Stimulated activated CD8-positive, alpha-beta memory T cell treated with anti-CD3 and anti-CD28 coated beads, Interleukin-2, amount 100 ng/mL, for 48 hours (primary cell): ENCODE results near the gene GALNT10.

Experiments
- DNase-seq, 2 donors: peaks; one replicate each; pipeline ENCODE4 v3.0.0-alpha.2; 2020; ENCODE audit warnings: low read depth in 2 of 2

Gene GALNT10

DNA sequence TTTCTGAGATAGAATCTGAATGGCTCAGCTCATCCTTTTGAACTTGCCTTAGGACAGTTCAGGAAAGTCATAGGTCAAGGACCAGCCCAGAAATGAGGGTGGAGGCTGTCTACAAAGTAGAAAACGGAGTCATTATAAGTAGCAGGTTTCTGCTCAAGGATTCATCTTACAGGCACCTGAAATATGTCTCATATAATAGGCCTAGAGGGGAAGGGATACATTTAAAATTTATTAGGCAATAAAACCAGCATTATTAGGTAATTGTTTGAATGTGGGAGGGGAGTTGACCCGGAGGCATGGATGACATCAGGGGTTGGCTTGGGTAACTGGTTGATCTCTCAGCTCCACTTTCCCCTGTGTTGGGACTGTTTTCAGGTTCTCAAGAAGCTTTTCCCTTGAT lies 11.9 kb upstream of the GALNT10 start:
- DNase-seq, result no peak

DNA sequence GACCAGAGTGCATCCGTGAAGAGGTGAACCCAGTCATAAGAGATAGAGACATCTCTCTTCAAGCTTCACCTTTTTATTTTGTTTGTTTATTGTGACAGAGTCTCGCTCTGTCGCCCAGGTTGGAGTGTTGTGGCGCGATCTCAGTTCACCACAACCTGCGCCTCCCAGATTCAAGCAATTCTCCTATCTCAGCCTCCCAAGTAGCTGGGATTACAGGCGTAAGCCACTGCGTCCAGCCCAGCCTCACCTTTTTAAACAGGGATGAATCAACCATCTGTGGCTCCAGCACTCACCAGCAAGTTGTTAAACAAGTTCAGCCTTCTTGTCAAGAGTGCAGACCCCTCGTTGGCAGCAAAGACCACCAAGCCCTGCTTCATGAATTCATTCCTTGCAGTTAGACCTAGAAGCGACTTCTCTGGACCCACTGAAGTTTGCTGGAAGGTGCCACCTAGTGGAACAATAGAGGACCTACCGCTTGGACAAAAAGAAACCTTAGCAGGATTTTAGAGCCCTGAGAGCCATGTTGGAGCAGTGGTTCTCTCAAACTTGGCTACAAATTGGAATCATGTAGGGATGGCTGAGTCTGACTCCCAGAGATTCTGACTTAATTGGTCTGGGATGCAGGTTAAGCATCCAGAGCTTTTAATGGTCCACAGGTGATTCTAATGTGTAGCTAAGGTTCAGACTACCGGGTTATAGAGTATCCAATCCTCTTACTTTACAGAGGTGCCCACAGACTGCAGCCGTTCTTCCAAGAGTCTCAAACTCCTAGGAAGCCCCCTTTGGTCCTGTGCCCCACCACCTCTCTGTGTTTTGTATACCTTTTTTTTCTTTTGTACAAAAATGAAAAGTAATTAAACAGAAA lies 10.5 kb upstream of the GALNT10 start:
- DNase-seq, result no peak

DNA sequence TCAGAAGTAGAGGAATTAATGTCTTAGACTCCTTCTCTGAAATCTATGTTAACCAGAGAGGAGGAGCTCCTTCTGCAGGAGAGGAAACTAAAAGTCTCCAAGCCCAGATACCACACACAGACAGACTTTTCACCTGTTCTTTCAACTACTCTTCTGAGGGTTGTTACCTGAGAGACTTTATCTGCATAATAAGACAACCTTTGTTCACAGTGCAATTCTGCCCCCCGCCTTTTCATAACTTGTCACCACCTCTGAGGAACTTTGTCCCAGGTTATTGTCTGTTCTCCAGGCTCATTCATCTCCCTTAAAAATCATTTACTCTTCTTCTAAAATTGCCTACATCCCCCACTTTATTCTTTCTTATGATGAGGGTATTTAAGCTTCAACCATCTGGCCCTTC lies 9.4 kb upstream of the GALNT10 start:
- DNase-seq, result no peak

DNA sequence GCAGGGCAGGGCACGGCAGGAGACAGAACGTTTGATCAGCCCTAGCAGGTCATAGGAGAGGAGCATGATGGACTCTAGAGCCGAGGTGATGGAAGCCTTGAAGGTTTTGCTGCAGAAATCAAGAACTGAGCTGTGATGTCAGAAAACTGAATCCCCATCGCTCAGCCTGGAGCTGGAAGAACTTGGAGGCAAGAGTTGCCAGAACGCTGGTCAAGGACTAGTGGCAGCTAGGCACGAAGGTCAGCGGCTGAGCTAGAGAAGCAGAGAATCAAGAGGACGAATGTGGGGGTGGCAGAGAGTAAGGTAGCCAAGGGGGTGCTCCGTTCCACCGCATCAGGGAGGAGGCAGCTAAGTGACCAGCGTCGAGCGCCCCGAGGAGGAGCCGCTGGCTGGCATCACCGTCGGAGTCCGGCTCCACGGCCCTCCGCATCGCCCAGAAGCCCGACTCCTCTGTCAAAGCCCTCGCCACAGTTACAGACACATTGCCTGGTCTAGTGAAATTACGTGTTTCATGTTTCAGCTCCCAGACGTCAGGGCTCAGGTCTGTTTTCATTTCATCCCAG lies 1.2 kb upstream of the GALNT10 start:
- DNase-seq, result no peak

DNA sequence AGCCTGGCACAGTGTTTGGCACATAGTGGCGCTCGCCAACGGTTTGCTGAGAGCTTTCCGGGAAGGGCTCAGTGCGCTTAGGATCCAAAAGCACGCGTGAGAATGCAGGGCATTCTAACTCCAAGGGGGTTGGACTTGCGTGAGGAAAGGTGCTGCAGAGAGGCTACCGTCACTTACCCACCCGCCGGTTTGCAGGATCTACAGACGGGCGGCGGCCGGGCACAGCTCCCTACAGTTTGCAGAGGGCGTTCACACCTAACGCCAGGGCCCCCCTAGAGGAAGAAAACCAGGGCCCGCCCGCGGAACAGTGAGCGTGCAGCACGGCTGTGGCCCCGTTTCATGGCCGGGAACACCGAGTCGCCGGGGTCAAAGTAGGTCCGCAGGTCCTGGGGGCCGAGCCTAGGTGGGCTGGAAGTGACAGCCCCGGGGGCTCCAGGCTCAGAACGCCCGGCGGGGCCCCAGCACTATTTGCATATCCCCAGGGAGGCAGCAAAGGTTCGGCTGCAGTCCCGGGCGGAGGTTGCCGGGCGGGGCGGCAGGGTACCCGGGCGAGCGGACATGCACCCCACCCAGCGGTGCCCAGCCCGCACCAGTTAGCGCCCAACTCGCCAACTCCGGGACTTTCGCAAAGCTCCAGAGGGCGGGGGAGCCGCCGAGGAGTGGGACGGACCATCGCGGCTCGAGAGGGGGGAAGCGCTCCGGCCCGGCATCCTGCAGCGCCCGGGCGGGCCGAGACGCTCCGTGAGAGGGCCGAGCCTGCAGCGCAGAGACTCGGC lies 526 bp upstream of the GALNT10 start:
- peak; percentile 59 to 60 for DNase-seq

DNA sequence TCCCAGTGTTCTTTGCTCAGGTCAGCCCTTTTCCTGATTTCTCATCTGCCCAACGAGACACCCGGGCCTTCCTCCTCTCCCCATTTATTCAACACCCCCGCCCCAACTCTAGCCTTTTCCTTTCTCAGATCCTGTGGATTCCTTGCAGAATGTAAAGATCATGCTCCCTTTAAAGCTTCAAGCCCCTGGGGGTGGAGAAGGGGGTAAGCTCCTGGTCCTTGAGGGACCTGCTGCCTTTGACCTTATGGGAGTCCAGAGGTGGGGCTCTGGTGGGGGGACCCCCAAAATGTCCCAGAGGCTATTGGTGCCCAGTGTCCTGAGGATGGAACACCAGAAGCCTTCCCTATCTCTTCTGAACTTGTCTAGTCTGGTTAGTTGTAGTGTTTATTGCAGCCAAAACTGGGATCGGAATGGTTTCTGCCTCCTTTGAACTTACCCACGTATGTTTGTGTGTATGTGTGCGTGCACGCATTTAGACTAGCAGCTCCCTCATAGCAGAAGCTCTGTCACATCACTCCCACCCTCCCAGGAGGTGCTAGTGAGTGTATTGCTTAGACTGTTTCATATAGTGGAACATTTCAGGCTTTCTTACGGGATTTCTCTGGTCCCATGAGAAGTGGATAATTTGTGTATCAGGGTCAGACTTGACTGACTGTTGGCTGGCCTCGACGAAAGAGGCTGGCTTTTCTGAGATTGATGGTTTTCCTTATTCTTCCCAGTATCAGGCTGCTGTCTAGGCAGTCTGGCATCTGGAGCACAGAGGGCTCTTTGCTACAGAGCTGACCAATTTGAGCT lies 1.1 kb downstream of the GALNT10 start:
- no peak for DNase-seq

DNA sequence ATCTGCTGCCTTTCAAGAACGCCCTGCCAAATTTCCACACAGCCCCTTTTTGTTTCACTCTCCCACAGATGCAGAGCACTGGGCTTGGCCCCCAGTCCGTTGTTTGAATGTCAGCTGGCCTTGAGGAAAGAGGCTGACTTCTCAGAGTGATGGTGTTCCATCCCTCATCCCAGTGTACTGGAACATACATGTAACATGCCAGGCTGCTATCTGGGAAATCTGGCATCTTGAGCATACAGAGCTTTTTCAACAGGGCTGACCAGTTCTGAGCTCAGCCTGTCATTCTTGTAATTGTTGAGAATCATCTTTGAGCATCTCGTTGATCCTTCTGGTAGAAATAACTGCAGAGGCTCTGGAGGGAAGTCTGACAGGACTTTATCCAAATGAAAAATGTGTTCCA lies 2.8 kb downstream of the GALNT10 start:
- no peak for DNase-seq

DNA sequence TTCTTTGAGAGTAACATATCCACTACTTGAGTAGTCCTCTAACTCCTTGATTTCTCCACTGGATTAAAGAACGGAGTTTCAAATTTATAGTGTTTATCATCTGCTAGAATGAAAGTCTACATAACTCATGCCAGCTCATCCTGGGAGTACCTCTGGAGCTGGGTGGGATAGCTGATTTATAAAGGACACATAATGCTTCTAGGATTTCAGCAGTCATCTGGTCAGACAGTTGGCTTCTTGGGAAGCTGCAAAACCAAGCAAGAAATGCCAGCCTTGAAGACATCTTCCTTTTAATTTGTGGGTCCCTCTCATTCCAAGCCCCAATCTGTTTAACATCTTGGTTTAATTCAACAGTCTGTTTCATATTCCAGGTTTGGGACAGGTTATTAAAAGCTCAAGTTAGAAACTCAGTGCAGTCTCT lies 3.2 kb downstream of the GALNT10 start:
- no peak for DNase-seq

DNA sequence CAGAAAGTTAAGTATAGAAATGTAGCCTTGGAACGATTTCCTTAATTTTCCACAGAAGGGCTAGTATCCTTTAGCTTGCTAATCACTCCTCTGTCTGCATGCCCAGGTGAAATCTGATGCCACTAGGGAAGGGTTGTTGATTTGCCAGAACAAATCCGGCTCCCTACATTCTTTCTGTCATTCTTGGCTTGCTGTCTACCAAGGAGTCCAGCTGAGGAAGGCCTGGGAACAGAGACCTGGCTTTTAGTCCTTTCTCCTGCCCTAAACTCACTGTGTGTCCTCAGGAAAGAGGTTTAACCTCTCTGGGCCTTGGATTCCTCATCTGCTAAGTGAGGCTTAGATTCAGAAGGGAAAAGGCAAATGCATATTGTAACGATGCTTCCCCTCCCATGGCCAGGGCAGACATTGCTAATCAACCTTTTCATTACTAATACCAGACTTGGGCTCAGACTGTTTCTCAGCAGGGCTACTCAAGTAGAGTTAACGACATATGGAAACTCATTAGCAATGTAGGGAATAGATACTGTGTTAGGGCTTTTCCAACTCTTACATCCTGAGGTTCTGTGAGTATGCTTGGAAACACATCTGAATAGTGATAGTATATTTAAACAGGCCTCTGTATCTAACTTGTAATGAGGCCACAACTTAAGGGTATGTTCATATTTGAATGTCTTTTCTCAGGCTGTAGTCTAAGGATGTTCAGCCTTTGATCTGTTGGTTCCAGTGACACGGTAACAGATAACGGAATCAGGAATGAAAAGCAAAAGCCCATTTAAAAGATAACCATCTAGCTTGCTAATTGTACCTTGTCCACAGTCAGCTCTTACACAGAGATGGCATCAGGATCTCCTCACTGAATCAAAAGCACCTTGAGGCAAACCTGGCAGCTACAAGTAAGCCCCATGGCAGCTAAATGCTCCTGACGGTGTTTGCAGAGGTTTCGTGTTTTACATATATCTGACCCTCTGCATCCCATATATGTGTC lies 4.1 kb downstream of the GALNT10 start:
- no peak for DNase-seq

DNA sequence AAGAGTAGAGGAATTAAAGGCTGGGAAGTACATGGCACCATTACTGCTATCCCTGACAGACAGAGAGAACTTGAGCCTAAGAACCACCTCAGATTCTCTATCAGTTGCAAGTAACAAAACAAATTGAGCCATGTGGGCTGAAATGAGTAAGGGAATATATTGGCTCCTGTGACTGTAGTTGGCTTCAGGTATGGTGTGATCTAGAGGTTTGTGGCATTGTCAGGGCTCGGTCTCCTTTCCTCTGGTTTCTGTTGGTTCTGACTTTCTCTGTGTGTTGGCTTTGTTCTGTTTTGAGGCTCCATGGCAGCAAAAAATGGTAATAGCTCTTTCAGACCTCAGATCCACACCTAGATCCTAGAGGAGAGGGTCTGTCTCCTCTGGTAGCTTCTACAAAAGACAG lies 5.7 kb downstream of the GALNT10 start:
- no peak for DNase-seq

DNA sequence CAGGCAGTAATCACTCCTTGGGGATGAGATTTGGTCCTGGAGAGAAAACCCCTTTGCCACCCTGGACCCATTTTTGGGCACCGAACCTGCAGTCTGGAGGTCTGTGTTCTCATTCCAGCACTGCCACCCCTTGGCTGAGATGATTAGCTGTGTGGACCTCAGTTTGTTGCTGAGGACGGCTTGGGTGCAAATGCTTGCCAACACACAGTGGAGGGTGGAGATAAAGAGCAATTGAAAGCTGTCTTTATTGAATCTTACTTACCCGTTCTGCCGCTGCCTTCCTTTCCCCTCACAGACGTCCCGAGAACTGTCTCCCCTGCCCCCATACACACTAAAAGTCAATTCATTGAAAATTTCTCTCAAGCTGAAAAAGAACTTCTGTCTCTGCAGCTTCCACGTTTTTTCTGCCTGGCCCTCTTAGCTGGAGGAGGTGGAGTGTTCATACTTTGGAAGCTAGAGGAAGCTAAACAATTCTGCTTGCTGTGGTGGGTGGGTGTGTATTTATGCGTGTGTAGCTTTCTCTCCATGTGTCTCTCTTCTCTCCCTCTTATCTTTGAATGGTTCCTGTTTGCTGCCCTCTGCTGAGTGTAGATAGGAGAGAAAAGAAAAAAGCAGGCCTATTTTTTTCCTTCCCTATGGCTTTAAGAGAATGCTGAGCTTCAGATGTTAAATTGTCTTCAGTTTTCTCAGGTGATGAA lies 6.6 kb downstream of the GALNT10 start:
- no peak for DNase-seq

DNA sequence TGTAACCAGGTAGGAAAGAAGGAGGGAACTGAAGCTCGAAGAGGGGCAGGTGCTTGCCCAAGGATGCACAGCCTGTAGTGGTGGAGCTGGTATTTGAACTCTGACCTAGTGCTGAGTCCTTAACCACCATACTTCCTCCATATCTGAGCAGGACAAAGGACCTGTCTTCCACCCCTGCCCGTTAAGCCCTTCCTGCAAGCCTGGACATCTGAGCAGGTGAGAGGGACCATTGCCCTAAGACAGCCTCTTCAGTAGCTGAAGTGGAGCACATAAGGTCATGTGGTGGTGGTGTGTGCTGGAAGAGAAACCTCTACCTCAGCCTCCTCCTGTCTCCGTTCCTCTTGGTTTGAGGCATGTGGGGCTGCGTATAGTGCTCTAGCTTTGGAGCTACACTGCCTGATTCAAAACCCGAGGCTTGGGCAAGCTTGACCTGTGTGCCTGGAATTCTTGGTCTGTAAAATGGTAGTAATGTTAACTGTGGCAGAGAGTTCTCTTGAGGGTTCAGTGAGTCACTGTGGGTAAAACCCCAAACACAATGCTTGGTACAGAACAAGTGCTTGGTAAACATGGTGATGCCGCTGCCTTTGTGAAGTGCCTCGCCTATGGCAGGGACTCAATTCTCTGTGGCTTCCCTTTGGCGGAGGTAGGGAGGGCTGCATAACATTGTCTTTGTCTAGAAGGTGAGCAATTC lies 7.4 kb downstream of the GALNT10 start:
- peak; percentile 35 to 58 for DNase-seq

DNA sequence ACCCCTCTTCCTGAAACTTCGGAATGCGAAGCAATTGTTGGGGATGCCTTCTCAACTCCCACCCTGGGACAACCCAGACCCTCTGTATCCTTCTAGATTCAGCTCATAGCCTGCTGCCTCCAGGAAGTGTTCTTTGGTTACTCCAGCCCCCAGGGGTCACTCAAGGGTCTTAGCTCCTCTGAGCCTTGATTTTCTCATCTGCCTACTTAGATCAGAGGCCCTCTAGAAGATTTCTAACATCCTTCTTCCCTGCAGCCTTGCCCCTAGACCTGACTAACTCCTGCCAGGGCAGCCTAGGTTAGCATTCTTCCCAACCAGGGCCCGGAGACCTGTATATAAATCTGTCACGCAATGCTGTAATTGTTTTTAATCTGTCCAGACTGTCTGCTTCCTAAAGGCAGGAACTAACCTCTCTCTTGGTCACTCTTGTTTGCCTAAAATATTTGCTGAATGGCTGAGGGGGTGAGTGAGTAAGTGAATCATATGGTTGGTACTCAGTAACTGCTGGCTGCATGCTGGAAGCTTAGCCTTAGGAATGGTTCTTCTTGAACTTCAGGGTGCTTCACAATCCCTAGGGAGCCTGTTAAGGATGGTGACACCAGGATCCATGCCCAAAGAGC lies 8.2 kb downstream of the GALNT10 start:
- DNase-seq, result no peak

DNA sequence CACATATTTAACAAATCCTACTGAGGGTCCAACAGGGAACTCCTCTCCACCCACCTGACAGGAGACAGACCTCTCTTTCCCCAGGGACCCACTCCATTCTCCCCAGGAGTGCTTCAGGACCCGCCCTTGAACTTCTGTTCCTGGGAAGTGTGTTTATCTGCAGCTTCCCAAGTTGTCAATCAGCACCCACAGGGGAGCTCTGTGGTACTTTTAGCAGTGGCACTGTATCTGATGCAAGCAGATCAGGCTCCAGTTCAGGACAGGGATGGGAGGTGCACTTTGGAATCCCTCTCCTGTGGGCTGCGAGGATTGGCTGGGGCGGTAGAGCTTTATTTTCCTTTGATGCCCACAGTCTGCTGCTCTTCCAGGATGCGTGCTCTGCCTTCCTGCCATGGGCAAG lies 8.7 kb downstream of the GALNT10 start:
- DNase-seq, result no peak

DNA sequence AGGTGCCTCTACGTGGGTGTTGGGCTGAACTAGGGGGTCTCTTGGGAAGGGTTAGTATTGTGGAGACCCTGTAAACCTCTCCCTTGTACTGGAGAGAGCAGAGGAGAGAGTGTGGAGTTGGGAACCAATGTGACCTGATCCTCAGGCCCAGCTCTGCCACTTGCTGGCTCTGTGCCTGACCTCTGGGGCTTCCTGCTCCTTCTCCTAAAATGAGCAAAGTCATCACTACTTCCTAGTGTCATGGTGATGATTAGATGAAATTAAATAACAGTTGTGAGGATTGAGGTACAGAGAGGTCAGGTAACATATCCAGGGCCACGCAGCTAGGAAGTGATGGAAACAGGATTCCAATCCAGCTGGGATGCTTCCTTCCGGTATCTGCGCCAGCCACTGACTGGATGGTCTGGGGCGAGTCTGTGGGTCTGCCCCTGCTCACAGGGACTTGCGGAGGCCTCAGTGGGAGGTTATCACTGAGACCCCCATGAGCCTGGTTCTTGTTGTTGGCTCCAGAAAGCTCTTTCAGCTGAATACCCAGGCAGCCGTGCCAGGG lies 9.2 kb downstream of the GALNT10 start:
- no peak for DNase-seq

DNA sequence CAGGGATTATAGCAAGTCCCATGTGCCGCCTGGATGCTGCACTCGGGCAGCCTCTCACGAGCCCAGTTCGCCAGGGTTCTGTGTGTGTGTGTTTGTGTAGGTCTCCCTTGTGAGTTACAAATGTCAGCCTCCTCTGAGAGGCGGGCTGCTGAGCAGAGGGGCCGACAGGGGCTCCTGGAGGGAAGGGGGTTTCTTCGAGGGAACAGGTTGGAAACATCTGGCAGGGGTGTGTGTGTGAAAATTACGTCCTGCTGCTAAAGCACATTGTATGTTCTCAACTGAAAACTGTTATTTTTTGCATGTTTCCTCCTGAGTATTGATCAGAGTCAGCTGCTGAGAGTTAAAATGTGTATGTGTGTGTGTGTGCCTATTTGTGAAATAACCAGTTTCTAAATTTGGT lies 9.7 kb downstream of the GALNT10 start:
- no peak for DNase-seq

DNA sequence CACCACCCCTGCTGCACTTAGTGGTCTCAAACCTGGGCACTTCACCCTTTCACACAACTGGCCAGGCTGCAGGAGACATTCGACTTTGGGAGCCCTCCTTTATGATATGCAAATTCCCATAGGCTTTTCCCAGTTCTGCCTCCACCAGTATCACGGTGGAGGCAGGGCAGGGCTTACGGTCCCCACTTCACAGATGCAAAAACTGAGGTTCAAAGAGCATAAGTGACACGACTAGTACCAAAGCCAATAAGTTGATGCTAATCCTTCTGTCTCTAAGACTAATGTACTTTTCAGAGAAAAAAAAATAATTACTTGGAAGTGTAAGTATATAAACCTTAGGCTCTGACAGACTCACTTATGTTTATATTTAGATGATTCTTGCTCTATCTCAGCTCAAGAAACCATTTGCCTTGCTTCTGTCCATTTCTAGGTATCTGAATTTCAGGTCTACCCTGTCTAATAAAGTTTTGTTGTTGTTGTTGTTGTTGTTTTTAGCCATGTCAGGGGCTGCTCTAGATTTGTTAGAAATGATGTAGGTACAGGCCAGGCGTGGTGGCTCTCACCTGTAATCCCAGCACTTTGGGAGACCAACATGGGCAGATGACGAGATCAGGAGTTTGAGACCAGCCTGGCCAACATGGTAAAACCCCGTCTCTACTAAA lies 10.7 kb downstream of the GALNT10 start:
- DNase-seq, result no peak
